IPS-11a (cell line): Measurements from ENCODE around the gene IFITM5.

ENCODE experiments used
- H3K4me3 ChIP-seq: one replicate; pipeline ENCODE4 v1.5.1; 2013; ENCODE audit warnings: low read depth, low read length, control low read depth

IFITM5 gene

GRCh38 chr11:285021-285893, 14.1 kb downstream of the IFITM5 start:
- H3K4me3 ChIP-seq: no peak overlapping the region

GRCh38 chr11:284105-285020, 15.0 kb downstream of the IFITM5 start:
- no peak overlapping the region for H3K4me3 ChIP-seq

- no peak overlapping the region for H3K4me3 ChIP-seq
Measured at GRCh38 chr11:283405-284104, 15.8 kb downstream of the IFITM5 start.

- no peak overlapping the region for H3K4me3 ChIP-seq
Measured at GRCh38 chr11:282630-283360, 16.5 kb downstream of the IFITM5 start.

GRCh38 chr11:282171-282570, 17.2 kb downstream of the IFITM5 start:
- no peak overlapping the region for H3K4me3 ChIP-seq

- no peak overlapping the region for H3K4me3 ChIP-seq
Measured at GRCh38 chr11:281486-282161, 17.7 kb downstream of the IFITM5 start.

- H3K4me3 ChIP-seq: no peak overlapping the region
Measured at GRCh38 chr11:280706-281485, 18.4 kb downstream of the IFITM5 start.

GRCh38 chr11:279966-280705, 19.2 kb downstream of the IFITM5 start:
- H3K4me3 ChIP-seq: no peak overlapping the region

GRCh38 chr11:279040-279965, 20.0 kb downstream of the IFITM5 start:
- H3K4me3 ChIP-seq: no peak overlapping the region

GRCh38 chr11:278001-278951, 21.1 kb downstream of the IFITM5 start, which contains the start of gene NLRP6:
Gene NLRP6 (plus strand): TSS chr11:278407. CDS start chr11:278570, 163 bp downstream.
- no peak within 1 kb of the TSS for H3K4me3 ChIP-seq

- H3K4me3 ChIP-seq: no peak overlapping the region
Measured at GRCh38 chr11:276219-276618, 23.1 kb downstream of the IFITM5 start.

GRCh38 chr11:272931-273198, 26.5 kb downstream of the IFITM5 start:
- no peak overlapping the region for H3K4me3 ChIP-seq

GRCh38 chr11:272195-272930, 27.0 kb downstream of the IFITM5 start:
- no peak overlapping the region for H3K4me3 ChIP-seq

GRCh38 chr11:271319-271715, 28.0 kb downstream of the IFITM5 start:
- no peak overlapping the region for H3K4me3 ChIP-seq

- H3K4me3 ChIP-seq: no peak overlapping the region
Measured at GRCh38 chr11:270451-271318, 28.6 kb downstream of the IFITM5 start.
